Gastroesophageal sphincter (tissue), 3 donors: ENCODE results near the gene ACOT12.

Experiments
- CTCF ChIP-seq, 4 experiments: fragments of 200-600 bp in 2 of 4; fragments of 450-650 bp in 2 of 4; sonication (generic) in 1 of 4; IDR thresholded peaks; one replicate each; pipeline ENCODE4 v1.5.1; 2017 to 2019; ENCODE audit warnings: antibody characterized with exemption in 4 of 4, mild to moderate bottlenecking in 2 of 4, moderate library complexity in 2 of 4
- POLR2A ChIP-seq, 2 donors: fragments of 450-650 bp; IDR thresholded peaks; one replicate each; pipeline ENCODE4 v1.6.1; 2017; ENCODE audit warnings: antibody characterized with exemption in 2 of 2, mild to moderate bottlenecking in 2 of 2, moderate library complexity in 1 of 2

DNA sequence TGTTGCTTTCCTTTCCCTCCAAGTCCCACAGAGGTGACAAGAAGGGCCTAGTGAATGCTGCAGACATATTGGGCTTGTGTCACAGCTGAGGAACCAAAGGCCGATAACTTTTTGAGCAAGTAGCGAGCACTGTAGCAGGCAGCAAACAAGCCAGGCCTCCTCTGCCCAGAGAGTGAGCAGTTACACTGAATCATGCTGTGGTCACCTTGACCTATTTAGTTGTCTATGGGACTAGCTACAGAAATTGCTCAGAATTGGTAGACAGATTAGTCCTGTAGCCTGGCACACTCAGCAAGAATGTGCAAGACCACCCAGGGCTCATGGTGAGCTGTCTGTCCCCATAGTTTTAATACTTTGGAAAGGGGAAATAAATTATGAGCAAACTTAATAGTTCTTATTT, 67.4 kb downstream of the ACOT12 start:
- TF ChIP-seq CTCF (IDR thresholded peaks at IDR 0.05): no peak
- no peak for TF ChIP-seq POLR2A (IDR thresholded peaks at IDR 0.05)
